IMR-90 (cell line): ENCODE data around the gene FNIP1.

Experiments
- CTCF ChIP-seq: conservative IDR thresholded peaks from 2 replicates; pipeline ENCODE4 v1.5.1; 2012; ENCODE audit warnings: mild to moderate bottlenecking, low read depth, low read length, improper control_type of control experiment
- MAFK ChIP-seq: IDR thresholded peaks from 2 replicates; pipeline ENCODE4 v1.6.1; 2012; ENCODE audit warnings: low read depth, low read length, improper control_type of control experiment
- POLR2A ChIP-seq: IDR thresholded peaks from 2 replicates; pipeline ENCODE4 v1.6.1; 2012; ENCODE audit warnings: mild to moderate bottlenecking, low read depth, low read length

DNA sequence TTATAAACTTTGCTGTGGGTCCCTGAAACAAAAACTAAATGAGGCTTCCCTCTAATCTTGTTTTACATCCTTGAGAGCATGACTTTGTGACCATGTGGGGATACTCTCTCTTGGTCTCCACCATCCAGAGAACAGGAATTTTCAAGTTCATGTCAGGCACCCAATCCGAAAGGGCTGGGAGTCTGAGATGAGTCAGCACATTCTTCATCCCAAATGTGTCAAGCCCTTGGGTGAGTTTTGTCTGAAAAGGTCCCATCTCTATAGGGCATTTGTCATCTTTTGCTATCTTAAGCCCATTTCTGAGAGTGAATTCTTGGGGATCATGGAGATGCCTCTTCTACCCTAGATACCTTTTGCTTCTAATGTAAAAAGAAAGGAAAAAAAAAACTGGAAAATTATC lies 134.9 kb downstream of the FNIP1 start:
- TF ChIP-seq CTCF: no peak
- TF ChIP-seq POLR2A: no peak
- peak; percentile 74 for TF ChIP-seq MAFK
